Stimulated activated CD8-positive, alpha-beta memory T cell treated with anti-CD3 and anti-CD28 coated beads, Interleukin-12 subunit alpha, Interleukin-12 subunit beta, amount 100 ng/mL, for 4 hours (primary cell): ENCODE data around the gene PI4KA.

Experiments used
- DNase-seq: peaks from one replicate; pipeline ENCODE4 v3.0.0-alpha.2; 2020; ENCODE audit warnings: low read depth

PI4KA gene

GRCh38 chr22:20792966-20793728, 65.5 kb downstream of the PI4KA start:
- no peak for DNase-seq

- no peak for DNase-seq
These were observed 66.2 kb downstream of the PI4KA start for GRCh38 chr22:20792221-20792965.

GRCh38 chr22:20788627-20789344, 69.8 kb downstream of the PI4KA start:
- no peak for DNase-seq

- no peak for DNase-seq
These were observed 70.6 kb downstream of the PI4KA start for GRCh38 chr22:20787746-20788626.

GRCh38 chr22:20787223-20787622, 71.4 kb downstream of the PI4KA start:
- DNase-seq: no peak

- DNase-seq: no peak
These were observed 72.1 kb downstream of the PI4KA start for GRCh38 chr22:20786536-20786979.

GRCh38 chr22:20786048-20786447, 72.6 kb downstream of the PI4KA start:
- no peak for DNase-seq

GRCh38 chr22:20785415-20785814, 73.2 kb downstream of the PI4KA start:
- no peak for DNase-seq

GRCh38 chr22:20783844-20784723, 74.5 kb downstream of the PI4KA start:
- DNase-seq: no peak

GRCh38 chr22:20783300-20783673, 75.3 kb downstream of the PI4KA start:
- no peak for DNase-seq

- DNase-seq: no peak
These were observed 75.9 kb downstream of the PI4KA start for GRCh38 chr22:20782596-20783299.

- no peak for DNase-seq
These were observed 76.5 kb downstream of the PI4KA start for GRCh38 chr22:20782083-20782482.

GRCh38 chr22:20781272-20781990, 77.2 kb downstream of the PI4KA start:
- DNase-seq: no peak

GRCh38 chr22:20779818-20780158, 78.8 kb downstream of the PI4KA start:
- DNase-seq: no peak

- DNase-seq: no peak
These were observed 79.4 kb downstream of the PI4KA start for GRCh38 chr22:20779014-20779817.

GRCh38 chr22:20777420-20778177, 81.0 kb downstream of the PI4KA start:
- no peak for DNase-seq

- DNase-seq: no peak
These were observed 81.8 kb downstream of the PI4KA start for GRCh38 chr22:20776624-20777405.
